Subcutaneous adipose tissue (tissue), 4 donors: ENCODE measurements around the gene CCDC110. TPM values are rescaled to one million over a fixed set of nuclear protein-coding genes. Genes with fewer than 3 reads are reported as not detected.

Source experiments
- total RNA-seq, 4 donors: library from RNA; depleted of rRNA; stranded (reverse); fragments of >200 nt; gene quantifications; one replicate each; pipeline ENCODE4 v1.1.0, GENCODE V29; 2016
- TF ChIP-seq, protein P1 (sequence below): fragments of 450-650 bp; IDR thresholded peaks from one replicate; pipeline ENCODE4 v1.5.1; 2016; ENCODE audit warnings: low read depth, mild to moderate bottlenecking, control low read depth, antibody characterized with exemption, moderate library complexity

Gene CCDC110
- total RNA-seq, 4 donors from 2014 or later, result 0.22 to 1.3 (median 0.59) TPM

DNA sequence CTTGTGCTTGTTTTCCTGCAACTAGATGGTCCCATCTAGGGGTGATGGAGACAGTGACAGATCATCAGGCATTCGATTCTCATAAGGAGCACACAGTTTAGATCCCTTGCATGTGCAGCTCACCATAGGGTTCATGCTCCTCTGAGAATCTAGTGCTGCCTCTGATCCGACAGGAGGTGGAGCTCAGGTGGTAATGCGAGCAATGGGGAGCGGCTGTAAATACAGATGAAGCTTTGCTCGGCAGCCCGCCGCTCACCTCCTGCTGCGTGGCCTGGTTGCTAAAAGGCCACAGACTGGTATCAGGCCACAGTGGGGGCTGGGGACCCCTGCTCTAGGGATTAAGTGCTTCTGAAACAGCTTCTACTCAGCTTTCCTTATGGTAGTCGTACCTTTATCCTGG, 28.5 kb upstream of the CCDC110 start:
- TF ChIP-seq, protein P1, sequence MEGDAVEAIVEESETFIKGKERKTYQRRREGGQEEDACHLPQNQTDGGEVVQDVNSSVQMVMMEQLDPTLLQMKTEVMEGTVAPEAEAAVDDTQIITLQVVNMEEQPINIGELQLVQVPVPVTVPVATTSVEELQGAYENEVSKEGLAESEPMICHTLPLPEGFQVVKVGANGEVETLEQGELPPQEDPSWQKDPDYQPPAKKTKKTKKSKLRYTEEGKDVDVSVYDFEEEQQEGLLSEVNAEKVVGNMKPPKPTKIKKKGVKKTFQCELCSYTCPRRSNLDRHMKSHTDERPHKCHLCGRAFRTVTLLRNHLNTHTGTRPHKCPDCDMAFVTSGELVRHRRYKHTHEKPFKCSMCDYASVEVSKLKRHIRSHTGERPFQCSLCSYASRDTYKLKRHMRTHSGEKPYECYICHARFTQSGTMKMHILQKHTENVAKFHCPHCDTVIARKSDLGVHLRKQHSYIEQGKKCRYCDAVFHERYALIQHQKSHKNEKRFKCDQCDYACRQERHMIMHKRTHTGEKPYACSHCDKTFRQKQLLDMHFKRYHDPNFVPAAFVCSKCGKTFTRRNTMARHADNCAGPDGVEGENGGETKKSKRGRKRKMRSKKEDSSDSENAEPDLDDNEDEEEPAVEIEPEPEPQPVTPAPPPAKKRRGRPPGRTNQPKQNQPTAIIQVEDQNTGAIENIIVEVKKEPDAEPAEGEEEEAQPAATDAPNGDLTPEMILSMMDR, result no peak

DNA sequence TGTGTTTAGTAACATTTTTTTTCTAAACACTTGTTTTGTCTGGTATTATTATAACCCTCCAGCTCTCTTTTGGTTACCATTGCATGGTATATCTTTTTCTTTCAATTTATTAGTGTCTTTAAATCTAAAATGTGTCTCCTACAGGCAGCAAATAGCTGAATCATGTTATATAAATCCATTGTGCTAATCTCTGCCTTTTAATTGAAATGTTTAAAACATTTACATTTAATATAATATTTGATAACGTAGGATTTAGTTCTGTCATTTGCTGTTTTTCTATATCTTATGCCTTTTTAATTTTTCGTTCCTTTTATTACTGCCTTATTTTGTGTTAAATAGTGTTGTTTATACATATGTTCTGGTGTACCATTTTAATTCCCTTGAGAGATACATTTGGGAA, 17.1 kb upstream of the CCDC110 start:
- TF ChIP-seq, protein P1, result no peak

DNA sequence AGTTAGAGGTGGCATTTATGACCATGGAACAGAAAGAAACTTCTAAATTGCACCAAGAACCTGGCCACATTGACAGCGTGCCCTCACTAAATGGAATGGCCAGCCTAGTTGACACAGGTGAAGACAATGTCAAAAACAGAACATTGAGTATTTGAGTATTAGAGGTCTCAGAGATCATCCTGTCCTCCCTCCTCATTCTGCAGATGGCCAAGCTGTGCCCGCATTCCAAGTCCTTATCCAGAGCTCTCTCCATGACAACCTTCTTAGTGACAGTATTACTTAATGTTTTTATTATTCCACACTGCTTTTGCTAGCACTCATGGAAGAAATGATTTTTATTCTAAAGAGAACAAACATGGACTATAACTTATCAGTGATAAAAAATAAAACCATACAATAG, 9.9 kb upstream of the CCDC110 start:
- TF ChIP-seq, protein P1, result no peak

DNA sequence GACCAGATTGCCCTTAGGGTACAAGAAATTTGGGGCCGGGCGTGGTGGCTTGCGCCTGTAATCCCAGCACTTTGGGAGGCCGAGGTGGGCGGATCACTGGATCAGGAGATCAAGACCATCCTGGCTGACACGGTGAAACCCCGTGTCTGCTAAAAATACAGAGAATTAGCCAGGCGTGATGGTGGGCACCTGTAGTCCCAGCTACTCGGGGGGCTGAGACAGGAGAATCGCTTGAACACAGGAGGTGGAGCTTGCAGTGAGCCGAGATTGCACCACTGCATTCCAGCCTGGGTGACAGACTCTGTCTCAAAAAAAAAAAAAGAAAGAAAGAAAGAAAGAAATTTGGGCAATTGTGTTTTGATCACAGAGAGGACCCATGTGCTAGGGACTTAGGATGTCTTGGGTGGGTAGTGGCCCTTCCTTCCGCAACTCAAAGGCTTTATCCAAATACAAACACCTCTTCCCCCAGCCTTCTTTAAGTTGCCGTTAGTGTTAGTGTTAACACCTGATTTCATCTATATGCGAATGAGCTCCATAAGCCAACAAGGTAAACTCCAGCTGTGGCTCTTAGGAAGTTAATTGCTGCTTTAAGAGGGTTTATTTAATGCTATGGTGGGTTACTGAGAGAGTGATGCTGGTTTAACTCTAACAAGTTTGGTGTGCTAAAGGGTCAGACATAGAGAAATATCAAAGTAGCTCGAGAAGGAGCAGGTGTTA, 8.6 kb upstream of the CCDC110 start:
- TF ChIP-seq, protein P1, result no peak

DNA sequence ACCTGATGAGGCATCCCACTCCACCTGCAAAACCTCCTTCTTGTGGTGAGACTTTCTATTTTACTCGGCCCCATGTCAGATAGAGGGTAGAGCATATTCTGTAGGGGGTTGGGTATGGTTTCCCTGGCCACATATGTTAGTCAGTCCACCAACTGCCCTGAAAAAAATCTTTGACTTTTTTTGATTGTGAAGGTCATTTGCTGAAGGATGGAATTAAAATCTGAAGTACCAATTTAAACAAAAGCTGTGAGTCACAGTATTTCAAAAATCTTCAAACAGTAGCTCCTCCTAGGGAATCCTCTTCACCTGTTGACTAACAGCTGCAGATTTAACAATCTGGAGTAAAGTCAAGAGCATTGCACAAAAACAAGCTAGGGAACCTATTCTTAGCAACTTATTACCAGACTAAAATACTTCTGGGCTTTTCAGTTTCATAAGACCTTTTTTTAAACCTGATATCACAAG, 8.0 kb upstream of the CCDC110 start:
- TF ChIP-seq, protein P1, result no peak

DNA sequence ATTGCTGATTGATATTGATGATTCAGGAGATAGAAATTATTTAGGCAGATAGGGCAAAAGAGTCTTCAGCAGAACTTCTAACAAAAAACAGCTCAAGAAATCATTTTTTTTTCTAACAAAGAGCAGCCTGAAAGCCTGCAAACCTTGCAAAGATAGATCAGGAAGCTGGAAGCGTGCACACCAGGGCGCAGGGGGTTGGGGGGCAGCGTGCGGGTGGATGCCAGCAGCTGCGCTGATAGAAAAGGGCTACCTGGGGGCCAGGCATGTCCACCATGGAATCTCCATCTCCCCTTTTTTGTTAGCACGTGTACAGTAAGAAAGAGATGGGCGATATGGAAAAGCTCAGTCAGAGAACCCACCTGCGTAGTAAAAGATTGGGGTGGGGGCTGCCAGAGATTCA, 1.7 kb upstream of the CCDC110 start:
- TF ChIP-seq, protein P1, result no peak

DNA sequence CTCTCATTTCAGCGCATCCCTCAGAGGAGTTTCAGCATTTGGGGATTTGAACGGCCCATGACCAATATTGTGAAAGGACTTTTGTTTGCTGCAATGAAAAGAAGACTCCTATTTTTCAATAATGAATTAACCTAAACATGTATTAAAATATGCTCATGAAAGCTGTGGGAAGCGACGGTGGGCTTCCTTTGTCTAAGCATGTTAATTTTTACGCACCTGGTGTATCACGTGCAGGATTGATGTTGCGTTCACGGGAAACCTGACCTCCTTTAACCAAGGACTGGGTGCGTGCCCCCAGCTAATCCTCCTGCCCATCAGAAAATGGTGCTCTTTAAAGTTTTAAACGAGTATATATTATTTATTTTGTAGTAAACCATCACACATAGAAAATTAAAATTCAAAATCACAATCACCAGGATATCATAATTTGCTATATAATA, 590 bp upstream of the CCDC110 start:
- TF ChIP-seq, protein P1, result no peak
